ENCODE results near the gene CPXM2.

The CPXM2 gene

GRCh38 chr10:123882177-123882576 is 9.4 kb downstream of the CPXM2 start:
- TF ChIP-seq CTCF (conservative IDR thresholded peaks at IDR 0.05; ENCODE audit: low read depth, low read length): no peak
- no peak overlapping the region for H3K4me3 ChIP-seq (ENCODE audit: low read depth, low read length)
- DNase-seq (ENCODE audit: low read depth): no peak

- H3K4me3 ChIP-seq (ENCODE audit: low read depth, low read length): no peak overlapping the region
- DNase-seq (ENCODE audit: low read depth): no peak
- TF ChIP-seq CTCF (conservative IDR thresholded peaks at IDR 0.05; ENCODE audit: low read depth, low read length): no peak
Observed at GRCh38 chr10:123879606-123880257, 11.9 kb downstream of the CPXM2 start.

- no peak for TF ChIP-seq CTCF (conservative IDR thresholded peaks at IDR 0.05; ENCODE audit: low read depth, low read length)
- H3K4me3 ChIP-seq (ENCODE audit: low read depth, low read length): no peak overlapping the region
- DNase-seq (ENCODE audit: low read depth): no peak
Observed at GRCh38 chr10:123878666-123879303, 12.8 kb downstream of the CPXM2 start.

- no peak for TF ChIP-seq CTCF (conservative IDR thresholded peaks at IDR 0.05; ENCODE audit: low read depth, low read length)
- DNase-seq (ENCODE audit: low read depth): peak; percentile 2
- no peak overlapping the region for H3K4me3 ChIP-seq (ENCODE audit: low read depth, low read length)
Observed at GRCh38 chr10:123870260-123870659, 21.3 kb downstream of the CPXM2 start.

GRCh38 chr10:123869020-123869414 is 22.6 kb downstream of the CPXM2 start:
- no peak overlapping the region for H3K4me3 ChIP-seq (ENCODE audit: low read depth, low read length)
- no peak for DNase-seq (ENCODE audit: low read depth)
- TF ChIP-seq CTCF (conservative IDR thresholded peaks at IDR 0.05; ENCODE audit: low read depth, low read length): no peak

- DNase-seq (ENCODE audit: low read depth): no peak
- TF ChIP-seq CTCF (conservative IDR thresholded peaks at IDR 0.05; ENCODE audit: low read depth, low read length): no peak
- no peak overlapping the region for H3K4me3 ChIP-seq (ENCODE audit: low read depth, low read length)
Observed at GRCh38 chr10:123868038-123869019, 23.3 kb downstream of the CPXM2 start.
